WTC11 (cell line): ENCODE data around the gene ANKRD18A. TPM values are rescaled to one million over a fixed set of nuclear protein-coding genes. Genes with fewer than 3 reads are reported as not detected.

Source experiments
- ATAC-seq: fragments of 200-7000 bp; cut with Tn5 transposase; 2 replicates; pipeline ENCODE4 v1.10.0; 2021; ENCODE audit warnings: mild to moderate bottlenecking, moderate library complexity
- CTCF ChIA-PET: fragments of 300-600 bp; sonication (Branson Sonifier 250); formaldehyde crosslinking; loops from one replicate; lab custom pipeline; 2021; ENCODE audit warnings: antibody characterized with exemption; lab: Charles Lee
- POLR2A ChIA-PET: fragments of 350-600 bp; sonication (Branson Sonifier 250); formaldehyde crosslinking; loops from one replicate; lab custom pipeline; 2021; ENCODE audit warnings: antibody characterized with exemption; lab: Charles Lee
- DNase-seq: peaks from one replicate; pipeline ENCODE4 v3.0.0; 2021; ENCODE audit warnings: low spot score
- H3K27ac Mint-ChIP-seq: 2 replicates; pipeline ENCODE4 v1.8.0; 2021; ENCODE audit warnings: mixed read lengths
- H3K27me3 Mint-ChIP-seq: 2 replicates; pipeline ENCODE4 v1.8.0; 2021; ENCODE audit warnings: low read depth, mild to moderate bottlenecking, moderate library complexity, mixed read lengths
- H3K36me3 Mint-ChIP-seq: 2 replicates; pipeline ENCODE4 v1.8.0; 2021; ENCODE audit warnings: mixed read lengths
- H3K4me1 Mint-ChIP-seq: 2 replicates; pipeline ENCODE4 v1.8.0; 2022; ENCODE audit warnings: mixed read lengths
- H3K4me3 Mint-ChIP-seq: 2 replicates; pipeline ENCODE4 v1.8.0; 2021; ENCODE audit warnings: mild to moderate bottlenecking, moderate library complexity, mixed read lengths
- H3K9me3 Mint-ChIP-seq: 2 replicates; pipeline ENCODE4 v1.8.0; 2021; ENCODE audit warnings: mixed read lengths
- ETV6 ChIP-seq: sonication (generic); formaldehyde crosslinking; IDR thresholded peaks from 2 replicates; pipeline ENCODE4 v1.8.1; 2022; ENCODE audit warnings: mild to moderate bottlenecking, missing genetic modification reagents
- FOXP1 ChIP-seq: sonication (generic); formaldehyde crosslinking; IDR thresholded peaks from 2 replicates; pipeline ENCODE4 v1.8.0; 2022; ENCODE audit warnings: missing genetic modification reagents, mild to moderate bottlenecking, moderate library complexity, borderline replicate concordance
- GRHL2 ChIP-seq: fragments of 250-450 bp; sonication (Bioruptor Pico); IDR thresholded peaks from 2 replicates; pipeline ENCODE4 v1.8.0; 2022; ENCODE audit warnings: mild to moderate bottlenecking, moderate library complexity; ENCODE audit not compliant: insufficient replicate concordance, severe bottlenecking
- IRF2 ChIP-seq: sonication (generic); formaldehyde crosslinking; IDR thresholded peaks from 2 replicates; pipeline ENCODE4 v1.8.0; 2022; ENCODE audit warnings: low read depth, missing genetic modification reagents, borderline replicate concordance
- OVOL2 ChIP-seq: fragments of 250-450 bp; sonication (Bioruptor Pico); IDR thresholded peaks from 2 replicates; pipeline ENCODE4 v1.9.0; 2021; ENCODE audit warnings: mild to moderate bottlenecking, borderline replicate concordance
- SP1 ChIP-seq: sonication (generic); formaldehyde crosslinking; conservative IDR thresholded peaks from 2 replicates; pipeline ENCODE4 v1.8.1; 2022; ENCODE audit warnings: missing genetic modification reagents
- ZNF219 ChIP-seq: sonication (generic); formaldehyde crosslinking; IDR thresholded peaks from 2 replicates; pipeline ENCODE4 v1.8.0; 2023; ENCODE audit warnings: missing genetic modification reagents, mild to moderate bottlenecking, borderline replicate concordance
- ZNF317 ChIP-seq: sonication (generic); formaldehyde crosslinking; IDR thresholded peaks from 2 replicates; pipeline ENCODE4 v1.8.1; 2023; ENCODE audit warnings: low read depth, mild to moderate bottlenecking, moderate library complexity, missing genetic modification reagents, borderline replicate concordance
- ZNF416 ChIP-seq: fragments of 250-450 bp; sonication (Bioruptor Pico); IDR thresholded peaks from 2 replicates; pipeline ENCODE4 v1.9.0; 2021; ENCODE audit warnings: mild to moderate bottlenecking, inconsistent platforms
- total RNA-seq: library from RNA; stranded (reverse); gene quantifications from 3 replicates; pipeline ENCODE4 v1.2.3, GENCODE V29; 2021
- TF ChIP-seq, protein P1 (sequence below): sonication (generic); formaldehyde crosslinking; IDR thresholded peaks from 2 replicates; pipeline ENCODE4 v1.8.0; 2022; ENCODE audit warnings: mild to moderate bottlenecking, missing genetic modification reagents
- TF ChIP-seq, protein P2 (sequence below): sonication (generic); formaldehyde crosslinking; IDR thresholded peaks from 2 replicates; pipeline ENCODE4 v1.8.0; 2022; ENCODE audit warnings: missing genetic modification reagents
- TF ChIP-seq, protein P3 (sequence below): fragments of 250-450 bp; sonication (Bioruptor Pico); IDR thresholded peaks from 2 replicates; pipeline ENCODE4 v1.9.0; 2021; ENCODE audit warnings: mild to moderate bottlenecking
- TF ChIP-seq, protein P4 (sequence below): sonication (generic); formaldehyde crosslinking; IDR thresholded peaks from 2 replicates; pipeline ENCODE4 v1.8.1; 2023; ENCODE audit warnings: mild to moderate bottlenecking, missing genetic modification reagents
- TF ChIP-seq, protein P5 (sequence below): sonication (generic); formaldehyde crosslinking; IDR thresholded peaks from 2 replicates; pipeline ENCODE4 v1.8.1; 2023; ENCODE audit warnings: mild to moderate bottlenecking, missing genetic modification reagents, borderline replicate concordance
- TF ChIP-seq, protein P6 (sequence below): sonication (generic); formaldehyde crosslinking; IDR thresholded peaks from 2 replicates; pipeline ENCODE4 v1.8.1; 2023; ENCODE audit warnings: mild to moderate bottlenecking, missing genetic modification reagents, moderate library complexity
- TF ChIP-seq, protein P7 (sequence below): sonication (generic); formaldehyde crosslinking; IDR thresholded peaks from 2 replicates; pipeline ENCODE4 v1.8.0; 2023; ENCODE audit warnings: mild to moderate bottlenecking, missing genetic modification reagents
- TF ChIP-seq, protein P8 (sequence below): sonication (generic); formaldehyde crosslinking; conservative IDR thresholded peaks from 2 replicates; pipeline ENCODE4 v1.8.1; 2022; ENCODE audit warnings: mild to moderate bottlenecking, missing genetic modification reagents

ANKRD18A gene
- total RNA-seq, 1 experiment from 2014 or later = 15.7 TPM

DNA sequence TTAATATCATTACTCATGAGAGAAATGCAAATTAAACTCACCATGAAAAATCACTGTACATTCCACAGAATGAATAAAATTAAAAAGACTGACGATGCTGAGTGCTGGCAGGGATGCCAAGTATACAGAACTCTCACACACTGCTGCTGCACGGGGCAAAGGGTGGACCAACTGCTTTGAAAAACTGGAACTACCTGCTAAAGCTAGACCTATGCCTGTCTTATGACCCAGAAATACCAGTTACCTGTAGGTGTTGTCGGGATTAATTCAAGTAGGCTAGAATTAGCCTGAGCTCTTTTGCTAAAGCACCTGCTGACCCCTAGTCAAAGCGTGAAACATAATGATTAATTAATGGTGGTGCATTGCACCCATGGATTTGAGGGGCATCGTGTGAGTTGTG, 36.5 kb upstream of the ANKRD18A start (continued):
- no peak for TF ChIP-seq ZNF317
- no peak for TF ChIP-seq SP1 (CRISPR knock-in tag)
- TF ChIP-seq, protein P1, sequence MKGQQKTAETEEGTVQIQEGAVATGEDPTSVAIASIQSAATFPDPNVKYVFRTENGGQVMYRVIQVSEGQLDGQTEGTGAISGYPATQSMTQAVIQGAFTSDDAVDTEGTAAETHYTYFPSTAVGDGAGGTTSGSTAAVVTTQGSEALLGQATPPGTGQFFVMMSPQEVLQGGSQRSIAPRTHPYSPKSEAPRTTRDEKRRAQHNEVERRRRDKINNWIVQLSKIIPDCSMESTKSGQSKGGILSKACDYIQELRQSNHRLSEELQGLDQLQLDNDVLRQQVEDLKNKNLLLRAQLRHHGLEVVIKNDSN (CRISPR knock-in tag) = no peak
- TF ChIP-seq, all 79 proteins: peak for 0

DNA sequence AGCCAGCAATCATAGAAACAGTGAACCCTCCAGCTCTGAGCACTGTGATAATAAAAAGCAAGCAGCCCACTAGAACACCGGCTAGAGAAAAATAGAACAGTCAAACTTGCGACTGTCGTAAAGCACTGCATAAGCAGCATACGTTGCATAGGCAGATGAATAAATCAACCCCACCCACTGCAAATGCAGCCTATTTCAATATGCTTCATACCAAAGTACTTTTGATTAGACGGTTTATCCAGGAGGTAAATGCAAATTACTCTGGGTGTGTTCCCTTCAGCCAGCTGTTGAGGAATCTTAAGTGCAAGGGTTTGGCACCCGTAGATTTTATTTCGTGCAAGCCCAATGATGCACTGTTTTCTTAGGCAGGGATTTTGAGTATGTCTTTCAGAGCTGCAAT, 32.1 kb upstream of the ANKRD18A start:
- Mint-ChIP-seq H3K9me3 (peaks cover 18% of the 10 kb centered on the region), H3K36me3 (no peaks in the 10 kb centered on the region), H3K27ac (no peak overlapping the region), H3K27me3 (no peaks in the 10 kb centered on the region), H3K4me1 (no peaks in the 10 kb centered on the region), H3K4me3 (no peak overlapping the region)
- POLR2A ChIA-PET = no interaction called here
- CTCF ChIA-PET = interaction anchor here (0.7 kb wide), 1 partner anchor 10 kb away, joined by 3 read pairs; no protein-coding TSS in a partner anchor
- ATAC-seq (no peak), DNase-seq (no peak)
- TF ChIP-seq, protein P2, sequence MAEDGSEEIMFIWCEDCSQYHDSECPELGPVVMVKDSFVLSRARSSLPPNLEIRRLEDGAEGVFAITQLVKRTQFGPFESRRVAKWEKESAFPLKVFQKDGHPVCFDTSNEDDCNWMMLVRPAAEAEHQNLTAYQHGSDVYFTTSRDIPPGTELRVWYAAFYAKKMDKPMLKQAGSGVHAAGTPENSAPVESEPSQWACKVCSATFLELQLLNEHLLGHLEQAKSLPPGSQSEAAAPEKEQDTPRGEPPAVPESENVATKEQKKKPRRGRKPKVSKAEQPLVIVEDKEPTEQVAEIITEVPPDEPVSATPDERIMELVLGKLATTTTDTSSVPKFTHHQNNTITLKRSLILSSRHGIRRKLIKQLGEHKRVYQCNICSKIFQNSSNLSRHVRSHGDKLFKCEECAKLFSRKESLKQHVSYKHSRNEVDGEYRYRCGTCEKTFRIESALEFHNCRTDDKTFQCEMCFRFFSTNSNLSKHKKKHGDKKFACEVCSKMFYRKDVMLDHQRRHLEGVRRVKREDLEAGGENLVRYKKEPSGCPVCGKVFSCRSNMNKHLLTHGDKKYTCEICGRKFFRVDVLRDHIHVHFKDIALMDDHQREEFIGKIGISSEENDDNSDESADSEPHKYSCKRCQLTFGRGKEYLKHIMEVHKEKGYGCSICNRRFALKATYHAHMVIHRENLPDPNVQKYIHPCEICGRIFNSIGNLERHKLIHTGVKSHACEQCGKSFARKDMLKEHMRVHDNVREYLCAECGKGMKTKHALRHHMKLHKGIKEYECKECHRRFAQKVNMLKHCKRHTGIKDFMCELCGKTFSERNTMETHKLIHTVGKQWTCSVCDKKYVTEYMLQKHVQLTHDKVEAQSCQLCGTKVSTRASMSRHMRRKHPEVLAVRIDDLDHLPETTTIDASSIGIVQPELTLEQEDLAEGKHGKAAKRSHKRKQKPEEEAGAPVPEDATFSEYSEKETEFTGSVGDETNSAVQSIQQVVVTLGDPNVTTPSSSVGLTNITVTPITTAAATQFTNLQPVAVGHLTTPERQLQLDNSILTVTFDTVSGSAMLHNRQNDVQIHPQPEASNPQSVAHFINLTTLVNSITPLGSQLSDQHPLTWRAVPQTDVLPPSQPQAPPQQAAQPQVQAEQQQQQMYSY (CRISPR knock-in tag) = no peak
- TF ChIP-seq, protein P3, sequence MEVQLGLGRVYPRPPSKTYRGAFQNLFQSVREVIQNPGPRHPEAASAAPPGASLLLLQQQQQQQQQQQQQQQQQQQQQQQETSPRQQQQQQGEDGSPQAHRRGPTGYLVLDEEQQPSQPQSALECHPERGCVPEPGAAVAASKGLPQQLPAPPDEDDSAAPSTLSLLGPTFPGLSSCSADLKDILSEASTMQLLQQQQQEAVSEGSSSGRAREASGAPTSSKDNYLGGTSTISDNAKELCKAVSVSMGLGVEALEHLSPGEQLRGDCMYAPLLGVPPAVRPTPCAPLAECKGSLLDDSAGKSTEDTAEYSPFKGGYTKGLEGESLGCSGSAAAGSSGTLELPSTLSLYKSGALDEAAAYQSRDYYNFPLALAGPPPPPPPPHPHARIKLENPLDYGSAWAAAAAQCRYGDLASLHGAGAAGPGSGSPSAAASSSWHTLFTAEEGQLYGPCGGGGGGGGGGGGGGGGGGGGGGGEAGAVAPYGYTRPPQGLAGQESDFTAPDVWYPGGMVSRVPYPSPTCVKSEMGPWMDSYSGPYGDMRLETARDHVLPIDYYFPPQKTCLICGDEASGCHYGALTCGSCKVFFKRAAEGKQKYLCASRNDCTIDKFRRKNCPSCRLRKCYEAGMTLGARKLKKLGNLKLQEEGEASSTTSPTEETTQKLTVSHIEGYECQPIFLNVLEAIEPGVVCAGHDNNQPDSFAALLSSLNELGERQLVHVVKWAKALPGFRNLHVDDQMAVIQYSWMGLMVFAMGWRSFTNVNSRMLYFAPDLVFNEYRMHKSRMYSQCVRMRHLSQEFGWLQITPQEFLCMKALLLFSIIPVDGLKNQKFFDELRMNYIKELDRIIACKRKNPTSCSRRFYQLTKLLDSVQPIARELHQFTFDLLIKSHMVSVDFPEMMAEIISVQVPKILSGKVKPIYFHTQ (CRISPR knock-in tag) = no peak
- TF ChIP-seq, protein P4, sequence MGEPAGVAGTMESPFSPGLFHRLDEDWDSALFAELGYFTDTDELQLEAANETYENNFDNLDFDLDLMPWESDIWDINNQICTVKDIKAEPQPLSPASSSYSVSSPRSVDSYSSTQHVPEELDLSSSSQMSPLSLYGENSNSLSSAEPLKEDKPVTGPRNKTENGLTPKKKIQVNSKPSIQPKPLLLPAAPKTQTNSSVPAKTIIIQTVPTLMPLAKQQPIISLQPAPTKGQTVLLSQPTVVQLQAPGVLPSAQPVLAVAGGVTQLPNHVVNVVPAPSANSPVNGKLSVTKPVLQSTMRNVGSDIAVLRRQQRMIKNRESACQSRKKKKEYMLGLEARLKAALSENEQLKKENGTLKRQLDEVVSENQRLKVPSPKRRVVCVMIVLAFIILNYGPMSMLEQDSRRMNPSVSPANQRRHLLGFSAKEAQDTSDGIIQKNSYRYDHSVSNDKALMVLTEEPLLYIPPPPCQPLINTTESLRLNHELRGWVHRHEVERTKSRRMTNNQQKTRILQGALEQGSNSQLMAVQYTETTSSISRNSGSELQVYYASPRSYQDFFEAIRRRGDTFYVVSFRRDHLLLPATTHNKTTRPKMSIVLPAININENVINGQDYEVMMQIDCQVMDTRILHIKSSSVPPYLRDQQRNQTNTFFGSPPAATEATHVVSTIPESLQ (CRISPR knock-in tag) = no peak
- TF ChIP-seq ETV6 (CRISPR knock-in tag) (no peak), IRF2 (CRISPR knock-in tag) (no peak), FOXP1 (CRISPR knock-in tag) (no peak), OVOL2 (CRISPR knock-in tag) (no peak), GRHL2 (CRISPR knock-in tag) (no peak), ZNF219 (no peak), ZNF416 (no peak)
- TF ChIP-seq, protein P5, sequence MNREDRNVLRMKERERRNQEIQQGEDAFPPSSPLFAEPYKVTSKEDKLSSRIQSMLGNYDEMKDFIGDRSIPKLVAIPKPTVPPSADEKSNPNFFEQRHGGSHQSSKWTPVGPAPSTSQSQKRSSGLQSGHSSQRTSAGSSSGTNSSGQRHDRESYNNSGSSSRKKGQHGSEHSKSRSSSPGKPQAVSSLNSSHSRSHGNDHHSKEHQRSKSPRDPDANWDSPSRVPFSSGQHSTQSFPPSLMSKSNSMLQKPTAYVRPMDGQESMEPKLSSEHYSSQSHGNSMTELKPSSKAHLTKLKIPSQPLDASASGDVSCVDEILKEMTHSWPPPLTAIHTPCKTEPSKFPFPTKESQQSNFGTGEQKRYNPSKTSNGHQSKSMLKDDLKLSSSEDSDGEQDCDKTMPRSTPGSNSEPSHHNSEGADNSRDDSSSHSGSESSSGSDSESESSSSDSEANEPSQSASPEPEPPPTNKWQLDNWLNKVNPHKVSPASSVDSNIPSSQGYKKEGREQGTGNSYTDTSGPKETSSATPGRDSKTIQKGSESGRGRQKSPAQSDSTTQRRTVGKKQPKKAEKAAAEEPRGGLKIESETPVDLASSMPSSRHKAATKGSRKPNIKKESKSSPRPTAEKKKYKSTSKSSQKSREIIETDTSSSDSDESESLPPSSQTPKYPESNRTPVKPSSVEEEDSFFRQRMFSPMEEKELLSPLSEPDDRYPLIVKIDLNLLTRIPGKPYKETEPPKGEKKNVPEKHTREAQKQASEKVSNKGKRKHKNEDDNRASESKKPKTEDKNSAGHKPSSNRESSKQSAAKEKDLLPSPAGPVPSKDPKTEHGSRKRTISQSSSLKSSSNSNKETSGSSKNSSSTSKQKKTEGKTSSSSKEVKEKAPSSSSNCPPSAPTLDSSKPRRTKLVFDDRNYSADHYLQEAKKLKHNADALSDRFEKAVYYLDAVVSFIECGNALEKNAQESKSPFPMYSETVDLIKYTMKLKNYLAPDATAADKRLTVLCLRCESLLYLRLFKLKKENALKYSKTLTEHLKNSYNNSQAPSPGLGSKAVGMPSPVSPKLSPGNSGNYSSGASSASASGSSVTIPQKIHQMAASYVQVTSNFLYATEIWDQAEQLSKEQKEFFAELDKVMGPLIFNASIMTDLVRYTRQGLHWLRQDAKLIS (CRISPR knock-in tag) = no peak
- TF ChIP-seq, protein P6, sequence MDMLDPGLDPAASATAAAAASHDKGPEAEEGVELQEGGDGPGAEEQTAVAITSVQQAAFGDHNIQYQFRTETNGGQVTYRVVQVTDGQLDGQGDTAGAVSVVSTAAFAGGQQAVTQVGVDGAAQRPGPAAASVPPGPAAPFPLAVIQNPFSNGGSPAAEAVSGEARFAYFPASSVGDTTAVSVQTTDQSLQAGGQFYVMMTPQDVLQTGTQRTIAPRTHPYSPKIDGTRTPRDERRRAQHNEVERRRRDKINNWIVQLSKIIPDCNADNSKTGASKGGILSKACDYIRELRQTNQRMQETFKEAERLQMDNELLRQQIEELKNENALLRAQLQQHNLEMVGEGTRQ (CRISPR knock-in tag) = no peak
- TF ChIP-seq, protein P7, sequence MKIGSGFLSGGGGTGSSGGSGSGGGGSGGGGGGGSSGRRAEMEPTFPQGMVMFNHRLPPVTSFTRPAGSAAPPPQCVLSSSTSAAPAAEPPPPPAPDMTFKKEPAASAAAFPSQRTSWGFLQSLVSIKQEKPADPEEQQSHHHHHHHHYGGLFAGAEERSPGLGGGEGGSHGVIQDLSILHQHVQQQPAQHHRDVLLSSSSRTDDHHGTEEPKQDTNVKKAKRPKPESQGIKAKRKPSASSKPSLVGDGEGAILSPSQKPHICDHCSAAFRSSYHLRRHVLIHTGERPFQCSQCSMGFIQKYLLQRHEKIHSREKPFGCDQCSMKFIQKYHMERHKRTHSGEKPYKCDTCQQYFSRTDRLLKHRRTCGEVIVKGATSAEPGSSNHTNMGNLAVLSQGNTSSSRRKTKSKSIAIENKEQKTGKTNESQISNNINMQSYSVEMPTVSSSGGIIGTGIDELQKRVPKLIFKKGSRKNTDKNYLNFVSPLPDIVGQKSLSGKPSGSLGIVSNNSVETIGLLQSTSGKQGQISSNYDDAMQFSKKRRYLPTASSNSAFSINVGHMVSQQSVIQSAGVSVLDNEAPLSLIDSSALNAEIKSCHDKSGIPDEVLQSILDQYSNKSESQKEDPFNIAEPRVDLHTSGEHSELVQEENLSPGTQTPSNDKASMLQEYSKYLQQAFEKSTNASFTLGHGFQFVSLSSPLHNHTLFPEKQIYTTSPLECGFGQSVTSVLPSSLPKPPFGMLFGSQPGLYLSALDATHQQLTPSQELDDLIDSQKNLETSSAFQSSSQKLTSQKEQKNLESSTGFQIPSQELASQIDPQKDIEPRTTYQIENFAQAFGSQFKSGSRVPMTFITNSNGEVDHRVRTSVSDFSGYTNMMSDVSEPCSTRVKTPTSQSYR (CRISPR knock-in tag) = no peak
- TF ChIP-seq, protein P8, sequence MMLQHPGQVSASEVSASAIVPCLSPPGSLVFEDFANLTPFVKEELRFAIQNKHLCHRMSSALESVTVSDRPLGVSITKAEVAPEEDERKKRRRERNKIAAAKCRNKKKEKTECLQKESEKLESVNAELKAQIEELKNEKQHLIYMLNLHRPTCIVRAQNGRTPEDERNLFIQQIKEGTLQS (CRISPR knock-in tag) = no peak
